ENCODE measurements around the gene LRRC8C.

LRRC8C gene

GRCh38 chr1:89737985-89738510 is 105.1 kb downstream of the LRRC8C start:
- FAIRE-seq: no peak

GRCh38 chr1:89739013-89739843 is 106.3 kb downstream of the LRRC8C start:
- FAIRE-seq: no peak

- FAIRE-seq: no peak
These were observed 106.9 kb downstream of the LRRC8C start for GRCh38 chr1:89739844-89740216.

- no peak for FAIRE-seq
These were observed 110.9 kb downstream of the LRRC8C start for GRCh38 chr1:89743788-89744187.

GRCh38 chr1:89746424-89747149 is 113.7 kb downstream of the LRRC8C start:
- no peak for FAIRE-seq

GRCh38 chr1:89753761-89754160 is 120.8 kb downstream of the LRRC8C start:
- no peak for FAIRE-seq

- no peak for FAIRE-seq
These were observed 121.6 kb downstream of the LRRC8C start for GRCh38 chr1:89754518-89754917.

GRCh38 chr1:89755591-89755990 is 122.7 kb downstream of the LRRC8C start:
- no peak for FAIRE-seq

- FAIRE-seq: no peak
These were observed 124.6 kb downstream of the LRRC8C start for GRCh38 chr1:89757532-89757931.

GRCh38 chr1:89758156-89758555 is 125.2 kb downstream of the LRRC8C start:
- FAIRE-seq: no peak

- FAIRE-seq: no peak
These were observed 126.1 kb downstream of the LRRC8C start for GRCh38 chr1:89759036-89759435.

- no peak for FAIRE-seq
These were observed 127.6 kb downstream of the LRRC8C start for GRCh38 chr1:89760496-89760895.

GRCh38 chr1:89761338-89761737 is 128.4 kb downstream of the LRRC8C start:
- no peak for FAIRE-seq

- no peak for FAIRE-seq
These were observed 129.0 kb downstream of the LRRC8C start for GRCh38 chr1:89761901-89762300.

GRCh38 chr1:89762386-89762778 is 129.5 kb downstream of the LRRC8C start:
- no peak for FAIRE-seq

GRCh38 chr1:89762779-89763648 is 130.1 kb downstream of the LRRC8C start:
- no peak for FAIRE-seq

GRCh38 chr1:89763649-89763986 is 130.7 kb downstream of the LRRC8C start:
- no peak for FAIRE-seq

GRCh38 chr1:89765774-89766173 is 132.9 kb downstream of the LRRC8C start:
- FAIRE-seq: no peak

GRCh38 chr1:89767618-89768017 is 134.7 kb downstream of the LRRC8C start:
- FAIRE-seq: peak; percentile 65

Data from colon (tissue), 2 donors.